Skeletal muscle satellite cell (primary cell): ENCODE results near the gene ANKRD28.

ENCODE experiments used
- H3K27me3 ChIP-seq: 2 replicates; pipeline ENCODE4 v1.7.0; 2013; ENCODE audit warnings: low read length; ENCODE audit not compliant: control insufficient read depth, insufficient read depth
- H3K36me3 ChIP-seq: 2 replicates; pipeline ENCODE4 v1.7.0; 2013; ENCODE audit warnings: mild to moderate bottlenecking, control low read depth, low read length; ENCODE audit not compliant: insufficient read depth
- H3K4me1 ChIP-seq: 2 replicates; pipeline ENCODE4 v1.7.0; 2013; ENCODE audit warnings: low read length; ENCODE audit not compliant: control insufficient read depth, insufficient read depth
- H3K4me2 ChIP-seq: 2 replicates; pipeline ENCODE4 v1.7.0; 2013; ENCODE audit warnings: mild to moderate bottlenecking, low read length
- H3K4me3 ChIP-seq: 2 replicates; pipeline ENCODE4 v1.7.0; 2013; ENCODE audit warnings: low read length
- H3K9ac ChIP-seq: 2 replicates; pipeline ENCODE4 v1.7.0; 2013; ENCODE audit warnings: mild to moderate bottlenecking, low read depth, low read length, moderate library complexity
- H3K9me3 ChIP-seq: replicated peaks from 2 replicates; pipeline ENCODE4 v1.7.0; 2013; ENCODE audit warnings: mild to moderate bottlenecking, control low read depth, low read length

Gene ANKRD28

GRCh38 chr3:15659254-15659975, 138.4 kb downstream of the ANKRD28 start:
- H3K4me3 ChIP-seq = no peak overlapping the region
- H3K27me3 ChIP-seq = no peaks in the 10 kb centered on the region
- H3K4me2 ChIP-seq = no peak overlapping the region
- H3K4me1 ChIP-seq = no peaks in the 10 kb centered on the region
- H3K36me3 ChIP-seq = no peaks in the 10 kb centered on the region
- peaks cover 11% of the 10 kb centered on the region for H3K9me3 ChIP-seq
- H3K9ac ChIP-seq = no peak overlapping the region

GRCh38 chr3:15657016-15657415, 140.8 kb downstream of the ANKRD28 start:
- H3K4me1 ChIP-seq = no peaks in the 10 kb centered on the region
- peaks cover 11% of the 10 kb centered on the region for H3K9me3 ChIP-seq
- no peak overlapping the region for H3K4me2 ChIP-seq
- no peaks in the 10 kb centered on the region for H3K36me3 ChIP-seq
- H3K9ac ChIP-seq = no peak overlapping the region
- H3K27me3 ChIP-seq = no peaks in the 10 kb centered on the region
- no peak overlapping the region for H3K4me3 ChIP-seq

- H3K4me1 ChIP-seq = no peaks in the 10 kb centered on the region
- no peak overlapping the region for H3K4me3 ChIP-seq
- H3K9me3 ChIP-seq = peaks cover 11% of the 10 kb centered on the region
- H3K4me2 ChIP-seq = no peak overlapping the region
- no peaks in the 10 kb centered on the region for H3K36me3 ChIP-seq
- H3K9ac ChIP-seq = no peak overlapping the region
- H3K27me3 ChIP-seq = no peaks in the 10 kb centered on the region
These were observed 141.4 kb downstream of the ANKRD28 start for GRCh38 chr3:15656342-15656741.

- Histone ChIP-seq H3K9ac (no peak overlapping the region), H3K27me3 (no peaks in the 10 kb centered on the region), H3K36me3 (no peaks in the 10 kb centered on the region), H3K4me3 (no peak overlapping the region), H3K4me2 (no peak overlapping the region), H3K4me1 (no peaks in the 10 kb centered on the region), H3K9me3 (peaks cover 11% of the 10 kb centered on the region)
These were observed 142.9 kb downstream of the ANKRD28 start for GRCh38 chr3:15654891-15655290.

- Histone ChIP-seq H3K4me2 (no peak overlapping the region), H3K9me3 (peaks cover 11% of the 10 kb centered on the region), H3K4me3 (no peak overlapping the region), H3K4me1 (no peaks in the 10 kb centered on the region), H3K36me3 (no peaks in the 10 kb centered on the region), H3K27me3 (no peaks in the 10 kb centered on the region), H3K9ac (no peak overlapping the region)
These were observed 143.7 kb downstream of the ANKRD28 start for GRCh38 chr3:15654127-15654526.

GRCh38 chr3:15653321-15653720, 144.5 kb downstream of the ANKRD28 start:
- H3K27me3 ChIP-seq = no peaks in the 10 kb centered on the region
- H3K36me3 ChIP-seq = no peaks in the 10 kb centered on the region
- H3K9ac ChIP-seq = no peak overlapping the region
- H3K4me2 ChIP-seq = no peak overlapping the region
- H3K9me3 ChIP-seq = peaks cover 11% of the 10 kb centered on the region
- H3K4me1 ChIP-seq = peaks cover 7% of the 10 kb centered on the region
- no peak overlapping the region for H3K4me3 ChIP-seq

- Histone ChIP-seq H3K9ac (no peak overlapping the region), H3K4me3 (no peak overlapping the region), H3K4me1 (peaks cover 25% of the 10 kb centered on the region), H3K9me3 (peaks cover 4% of the 10 kb centered on the region), H3K36me3 (no peaks in the 10 kb centered on the region), H3K4me2 (no peak overlapping the region), H3K27me3 (no peaks in the 10 kb centered on the region)
These were observed 146.4 kb downstream of the ANKRD28 start for GRCh38 chr3:15651396-15651795.

GRCh38 chr3:15649858-15650257, 147.9 kb downstream of the ANKRD28 start:
- Histone ChIP-seq H3K36me3 (no peaks in the 10 kb centered on the region), H3K4me3 (no peak overlapping the region), H3K27me3 (no peaks in the 10 kb centered on the region), H3K9me3 (no peaks in the 10 kb centered on the region), H3K9ac (no peak overlapping the region), H3K4me2 (no peak overlapping the region), H3K4me1 (peaks cover 40% of the 10 kb centered on the region)

GRCh38 chr3:15649341-15649740, 148.4 kb downstream of the ANKRD28 start:
- no peaks in the 10 kb centered on the region for H3K27me3 ChIP-seq
- no peaks in the 10 kb centered on the region for H3K9me3 ChIP-seq
- H3K4me2 ChIP-seq = no peak overlapping the region
- no peak overlapping the region for H3K9ac ChIP-seq
- no peak overlapping the region for H3K4me3 ChIP-seq
- no peaks in the 10 kb centered on the region for H3K36me3 ChIP-seq
- peaks cover 40% of the 10 kb centered on the region for H3K4me1 ChIP-seq

GRCh38 chr3:15647611-15648167, 150.1 kb downstream of the ANKRD28 start:
- no peaks in the 10 kb centered on the region for H3K36me3 ChIP-seq
- peak overlapping the region; percentile 89 for H3K9ac ChIP-seq
- no peaks in the 10 kb centered on the region for H3K9me3 ChIP-seq
- peak overlapping the region; percentile 66 for H3K4me2 ChIP-seq
- no peaks in the 10 kb centered on the region for H3K27me3 ChIP-seq
- peaks cover 40% of the 10 kb centered on the region for H3K4me1 ChIP-seq
- peak overlapping the region; percentile 17 for H3K4me3 ChIP-seq

- Histone ChIP-seq H3K9ac (peak overlapping the region; percentile 89), H3K4me2 (peak overlapping the region; percentile 66), H3K27me3 (no peaks in the 10 kb centered on the region), H3K9me3 (no peaks in the 10 kb centered on the region), H3K36me3 (no peaks in the 10 kb centered on the region), H3K4me3 (peak overlapping the region; percentile 17), H3K4me1 (peaks cover 40% of the 10 kb centered on the region)
These were observed 150.8 kb downstream of the ANKRD28 start for GRCh38 chr3:15646851-15647511.
